Measurements from ENCODE around the gene NEK8. TPM values are rescaled to one million over a fixed set of nuclear protein-coding genes. Genes with fewer than 3 reads are reported as not detected.

NEK8 gene
- total RNA-seq, 1 experiment from 2014 or later: 10.8 TPM

DNA sequence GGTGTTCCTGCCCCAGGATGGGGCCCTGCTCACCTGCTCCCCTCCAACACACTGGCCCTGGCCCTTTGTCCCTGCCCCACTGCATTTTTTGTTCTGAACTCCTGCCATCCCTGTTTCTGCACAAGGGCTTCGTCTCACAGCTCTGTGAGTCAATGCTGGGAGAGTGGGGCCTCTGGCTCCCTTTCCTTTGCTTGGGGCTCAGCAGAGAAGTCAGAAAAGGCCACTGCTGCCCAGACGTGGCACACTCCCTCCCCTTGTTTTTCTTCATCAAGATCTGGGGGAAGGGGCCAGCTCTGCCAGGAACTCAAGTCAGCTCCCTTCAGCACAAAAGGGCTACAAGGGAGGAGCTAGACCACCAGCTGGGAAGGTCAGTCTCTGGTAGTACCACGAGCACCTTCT, 25.8 kb upstream of the NEK8 start:
- peaks cover 58% of the 10 kb centered on the region for H3K36me3 Mint-ChIP-seq (ENCODE audit: insufficient read depth, unreplicated experiment)
- H3K9me3 Mint-ChIP-seq (ENCODE audit: low read depth, unreplicated experiment): no peaks in the 10 kb centered on the region

GRCh38 chr17:28703552-28704218, 24.9 kb upstream of the NEK8 start:
- CTCF ChIA-PET: no interaction called here
- Mint-ChIP-seq H3K36me3 (ENCODE audit: insufficient read depth, unreplicated experiment) (peaks cover 53% of the 10 kb centered on the region), H3K9me3 (ENCODE audit: low read depth, unreplicated experiment) (no peaks in the 10 kb centered on the region), H3K4me3 (ENCODE audit: low read depth, unreplicated experiment) (no peak overlapping the region), H3K4me1 (ENCODE audit: low read depth, unreplicated experiment) (peaks cover 5% of the 10 kb centered on the region), H3K27me3 (ENCODE audit: unreplicated experiment) (no peaks in the 10 kb centered on the region), H3K27ac (ENCODE audit: unreplicated experiment) (no peak overlapping the region)
- intact Hi-C loops (cut with micrococcal nuclease; ENCODE audit: unreplicated experiment): no loop called here
- no TSS peak for BruUV-seq (replicated peaks)
- TF ChIP-seq, protein P1, sequence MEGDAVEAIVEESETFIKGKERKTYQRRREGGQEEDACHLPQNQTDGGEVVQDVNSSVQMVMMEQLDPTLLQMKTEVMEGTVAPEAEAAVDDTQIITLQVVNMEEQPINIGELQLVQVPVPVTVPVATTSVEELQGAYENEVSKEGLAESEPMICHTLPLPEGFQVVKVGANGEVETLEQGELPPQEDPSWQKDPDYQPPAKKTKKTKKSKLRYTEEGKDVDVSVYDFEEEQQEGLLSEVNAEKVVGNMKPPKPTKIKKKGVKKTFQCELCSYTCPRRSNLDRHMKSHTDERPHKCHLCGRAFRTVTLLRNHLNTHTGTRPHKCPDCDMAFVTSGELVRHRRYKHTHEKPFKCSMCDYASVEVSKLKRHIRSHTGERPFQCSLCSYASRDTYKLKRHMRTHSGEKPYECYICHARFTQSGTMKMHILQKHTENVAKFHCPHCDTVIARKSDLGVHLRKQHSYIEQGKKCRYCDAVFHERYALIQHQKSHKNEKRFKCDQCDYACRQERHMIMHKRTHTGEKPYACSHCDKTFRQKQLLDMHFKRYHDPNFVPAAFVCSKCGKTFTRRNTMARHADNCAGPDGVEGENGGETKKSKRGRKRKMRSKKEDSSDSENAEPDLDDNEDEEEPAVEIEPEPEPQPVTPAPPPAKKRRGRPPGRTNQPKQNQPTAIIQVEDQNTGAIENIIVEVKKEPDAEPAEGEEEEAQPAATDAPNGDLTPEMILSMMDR (IDR thresholded peaks at IDR 0.05; ENCODE audit: unreplicated experiment): no peak
- no peak for DNase-seq

More for the DNA sequence above, 25.8 kb upstream of the NEK8 start:
- DNase-seq: no peak
- peaks cover 14% of the 10 kb centered on the region for H3K4me1 Mint-ChIP-seq (ENCODE audit: low read depth, unreplicated experiment)
- no peak overlapping the region for H3K27ac Mint-ChIP-seq (ENCODE audit: unreplicated experiment)
- BruUV-seq (replicated peaks): no TSS peak
- TF ChIP-seq, protein P1 (IDR thresholded peaks at IDR 0.05; ENCODE audit: unreplicated experiment): no peak
- no peak overlapping the region for H3K4me3 Mint-ChIP-seq (ENCODE audit: low read depth, unreplicated experiment)
- CTCF ChIA-PET: interaction anchor here (0.6 kb wide), 1 partner anchor 52 kb away, joined by 8 read pairs; no protein-coding TSS in a partner anchor
- H3K27me3 Mint-ChIP-seq (ENCODE audit: unreplicated experiment): no peaks in the 10 kb centered on the region
- intact Hi-C loops (cut with micrococcal nuclease; ENCODE audit: unreplicated experiment): no loop called here

- no peak for DNase-seq
- H3K36me3 Mint-ChIP-seq (ENCODE audit: insufficient read depth, unreplicated experiment): peaks cover 50% of the 10 kb centered on the region
- intact Hi-C loops (cut with micrococcal nuclease; ENCODE audit: unreplicated experiment): no loop called here
- no peaks in the 10 kb centered on the region for H3K27me3 Mint-ChIP-seq (ENCODE audit: unreplicated experiment)
- TF ChIP-seq, protein P1 (IDR thresholded peaks at IDR 0.05; ENCODE audit: unreplicated experiment): no peak
- CTCF ChIA-PET: no interaction called here
- BruUV-seq (replicated peaks): no TSS peak
- no peak overlapping the region for H3K4me3 Mint-ChIP-seq (ENCODE audit: low read depth, unreplicated experiment)
- no peak overlapping the region for H3K27ac Mint-ChIP-seq (ENCODE audit: unreplicated experiment)
- no peaks in the 10 kb centered on the region for H3K9me3 Mint-ChIP-seq (ENCODE audit: low read depth, unreplicated experiment)
- no peaks in the 10 kb centered on the region for H3K4me1 Mint-ChIP-seq (ENCODE audit: low read depth, unreplicated experiment)
Observed at GRCh38 chr17:28704219-28704858, 24.2 kb upstream of the NEK8 start.

DNA sequence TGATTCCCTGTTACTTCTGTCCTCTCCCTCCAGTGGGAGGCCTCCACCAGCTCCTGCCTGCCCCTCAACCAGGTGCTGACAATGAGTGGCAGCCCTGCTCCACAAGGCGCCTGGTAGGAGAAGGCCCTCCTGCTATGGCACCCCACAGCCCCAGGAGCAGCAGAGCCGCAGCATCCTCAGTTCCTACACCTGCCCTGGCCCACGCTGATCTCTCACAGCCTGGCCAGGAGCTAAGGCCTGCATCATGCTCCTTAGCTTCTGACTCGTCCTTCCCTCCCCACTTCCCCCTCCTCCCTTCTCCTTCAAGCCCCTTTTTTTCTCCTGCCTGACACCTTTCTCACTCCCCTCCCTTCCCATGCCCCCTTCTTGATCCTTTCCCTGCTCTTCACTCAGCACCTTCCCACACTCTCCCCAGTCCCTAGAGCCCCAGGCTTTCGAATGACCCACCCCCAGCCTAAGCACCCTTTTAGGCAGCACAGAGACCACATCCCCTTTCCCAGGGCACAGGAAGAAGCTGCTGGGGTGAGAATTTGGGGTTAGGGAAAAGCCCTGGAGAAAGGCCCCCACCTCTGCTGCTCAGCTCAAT, 23.4 kb upstream of the NEK8 start:
- DNase-seq: no peak
- no TSS peak for BruUV-seq (replicated peaks)
- no peaks in the 10 kb centered on the region for H3K27me3 Mint-ChIP-seq (ENCODE audit: unreplicated experiment)
- TF ChIP-seq, protein P1 (IDR thresholded peaks at IDR 0.05; ENCODE audit: unreplicated experiment): no peak
- H3K4me3 Mint-ChIP-seq (ENCODE audit: low read depth, unreplicated experiment): no peak overlapping the region
- no peaks in the 10 kb centered on the region for H3K4me1 Mint-ChIP-seq (ENCODE audit: low read depth, unreplicated experiment)
- CTCF ChIA-PET: no interaction called here
- H3K9me3 Mint-ChIP-seq (ENCODE audit: low read depth, unreplicated experiment): no peaks in the 10 kb centered on the region
- H3K36me3 Mint-ChIP-seq (ENCODE audit: insufficient read depth, unreplicated experiment): peaks cover 52% of the 10 kb centered on the region
- intact Hi-C loops (cut with micrococcal nuclease; ENCODE audit: unreplicated experiment): no loop called here
- H3K27ac Mint-ChIP-seq (ENCODE audit: unreplicated experiment): no peak overlapping the region
